Ishikawa (cell line): ENCODE results near the gene CLIP4.

Experiments
- CEBPB ChIP-seq: IDR thresholded peaks from 2 replicates; pipeline ENCODE4 v1.6.1; 2012
- CREB1 ChIP-seq: IDR thresholded peaks from 2 replicates; pipeline ENCODE4 v1.6.1; 2012; ENCODE audit warnings: low read depth
- EGR1 ChIP-seq: IDR thresholded peaks from 2 replicates; pipeline ENCODE4 v1.6.1; 2012
- EP300 ChIP-seq: IDR thresholded peaks from 2 replicates; pipeline ENCODE4 v1.6.1; 2012; ENCODE audit warnings: borderline replicate concordance
- FOXM1 ChIP-seq: IDR thresholded peaks from 2 replicates; pipeline ENCODE4 v1.6.1; 2012; ENCODE audit warnings: low read depth, borderline replicate concordance
- NFIC ChIP-seq: IDR thresholded peaks from 2 replicates; pipeline ENCODE4 v1.6.1; 2012
- RAD21 ChIP-seq: IDR thresholded peaks from 2 replicates; pipeline ENCODE4 v1.6.1; 2012; ENCODE audit warnings: low read depth
- TAF1 ChIP-seq: IDR thresholded peaks from 2 replicates; pipeline ENCODE4 v1.6.1; 2012; ENCODE audit warnings: low read depth, mild to moderate bottlenecking
- TCF12 ChIP-seq: IDR thresholded peaks from 2 replicates; pipeline ENCODE4 v1.6.1; 2012; ENCODE audit warnings: low read depth
- TEAD4 ChIP-seq: IDR thresholded peaks from 2 replicates; pipeline ENCODE4 v1.6.1; 2012
- YY1 ChIP-seq: IDR thresholded peaks from 2 replicates; pipeline ENCODE4 v1.6.1; 2012; ENCODE audit warnings: low read depth
- ZBTB7A ChIP-seq: IDR thresholded peaks from 2 replicates; pipeline ENCODE4 v1.6.1; 2012; ENCODE audit warnings: low read depth
- TF ChIP-seq, protein P1 (sequence below): IDR thresholded peaks from 2 replicates; pipeline ENCODE4 v1.6.1; 2012
- TF ChIP-seq, protein P2 (sequence below): IDR thresholded peaks from 2 replicates; pipeline ENCODE4 v1.6.1; 2012
- TF ChIP-seq, protein P3 (sequence below): IDR thresholded peaks from 2 replicates; pipeline ENCODE4 v1.6.1; 2012; ENCODE audit warnings: low read depth, mild to moderate bottlenecking

The CLIP4 gene

DNA sequence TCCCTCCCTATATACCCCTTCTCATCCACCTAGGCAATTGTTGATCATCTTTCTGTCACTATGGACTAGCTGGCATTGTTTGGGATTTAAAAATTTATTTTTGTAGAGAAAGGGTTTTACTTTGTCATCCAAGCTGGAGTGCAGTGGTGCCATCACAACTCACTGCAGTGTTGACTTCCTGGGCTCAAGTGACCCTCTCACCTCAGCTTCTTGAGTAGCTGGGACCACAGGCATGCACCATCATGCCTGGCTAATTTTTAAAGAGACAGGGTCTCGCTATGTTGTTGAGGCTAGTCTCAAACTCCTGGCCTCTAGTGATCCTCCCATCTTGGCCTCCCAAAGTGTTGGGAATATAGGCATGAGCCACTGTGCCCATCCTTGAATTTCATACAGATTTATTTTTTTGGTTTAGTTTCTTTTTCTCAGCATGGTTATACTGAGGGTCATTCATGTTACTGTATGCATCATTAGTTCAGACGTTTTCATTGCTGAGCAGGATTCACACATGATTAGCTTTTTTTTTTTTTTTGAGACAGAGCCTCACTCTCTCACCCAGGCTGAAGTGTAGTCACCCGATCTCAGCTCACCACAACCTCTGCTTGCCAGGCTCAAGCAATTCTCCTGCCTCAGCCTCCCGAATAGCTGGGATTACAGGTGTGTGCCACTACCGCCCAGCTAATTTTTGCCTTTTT is 32.3 kb upstream of the CLIP4 start:
- TF ChIP-seq ZBTB7A (no peak), NFIC (no peak), EP300 (no peak), TCF12 (no peak), CEBPB (no peak), TAF1 (no peak), CREB1 (no peak), RAD21 (no peak), YY1 (no peak)
- TF ChIP-seq, protein P1, sequence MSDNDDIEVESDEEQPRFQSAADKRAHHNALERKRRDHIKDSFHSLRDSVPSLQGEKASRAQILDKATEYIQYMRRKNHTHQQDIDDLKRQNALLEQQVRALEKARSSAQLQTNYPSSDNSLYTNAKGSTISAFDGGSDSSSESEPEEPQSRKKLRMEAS = no peak
- TF ChIP-seq, protein P2, sequence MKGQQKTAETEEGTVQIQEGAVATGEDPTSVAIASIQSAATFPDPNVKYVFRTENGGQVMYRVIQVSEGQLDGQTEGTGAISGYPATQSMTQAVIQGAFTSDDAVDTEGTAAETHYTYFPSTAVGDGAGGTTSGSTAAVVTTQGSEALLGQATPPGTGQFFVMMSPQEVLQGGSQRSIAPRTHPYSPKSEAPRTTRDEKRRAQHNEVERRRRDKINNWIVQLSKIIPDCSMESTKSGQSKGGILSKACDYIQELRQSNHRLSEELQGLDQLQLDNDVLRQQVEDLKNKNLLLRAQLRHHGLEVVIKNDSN = no peak

DNA sequence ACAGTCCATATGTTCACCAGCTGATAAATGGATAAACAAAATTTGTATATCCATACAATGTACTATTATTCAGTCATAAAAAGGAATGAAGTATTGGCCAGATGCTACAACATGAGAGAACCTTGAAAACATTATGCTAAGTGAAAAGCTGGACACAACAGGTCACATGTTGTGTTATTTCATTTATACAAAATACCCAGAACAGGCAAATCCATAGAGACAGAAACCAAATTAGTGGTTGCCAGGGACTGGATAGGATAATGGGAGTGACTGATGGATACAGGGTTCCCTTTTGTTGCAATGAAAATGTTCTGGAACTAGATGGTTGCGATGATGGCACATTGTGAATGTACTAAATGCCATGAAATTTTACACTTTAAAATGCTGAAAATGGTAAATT is 30.7 kb upstream of the CLIP4 start:
- TF ChIP-seq, protein P1 = no peak
- TF ChIP-seq, protein P3, sequence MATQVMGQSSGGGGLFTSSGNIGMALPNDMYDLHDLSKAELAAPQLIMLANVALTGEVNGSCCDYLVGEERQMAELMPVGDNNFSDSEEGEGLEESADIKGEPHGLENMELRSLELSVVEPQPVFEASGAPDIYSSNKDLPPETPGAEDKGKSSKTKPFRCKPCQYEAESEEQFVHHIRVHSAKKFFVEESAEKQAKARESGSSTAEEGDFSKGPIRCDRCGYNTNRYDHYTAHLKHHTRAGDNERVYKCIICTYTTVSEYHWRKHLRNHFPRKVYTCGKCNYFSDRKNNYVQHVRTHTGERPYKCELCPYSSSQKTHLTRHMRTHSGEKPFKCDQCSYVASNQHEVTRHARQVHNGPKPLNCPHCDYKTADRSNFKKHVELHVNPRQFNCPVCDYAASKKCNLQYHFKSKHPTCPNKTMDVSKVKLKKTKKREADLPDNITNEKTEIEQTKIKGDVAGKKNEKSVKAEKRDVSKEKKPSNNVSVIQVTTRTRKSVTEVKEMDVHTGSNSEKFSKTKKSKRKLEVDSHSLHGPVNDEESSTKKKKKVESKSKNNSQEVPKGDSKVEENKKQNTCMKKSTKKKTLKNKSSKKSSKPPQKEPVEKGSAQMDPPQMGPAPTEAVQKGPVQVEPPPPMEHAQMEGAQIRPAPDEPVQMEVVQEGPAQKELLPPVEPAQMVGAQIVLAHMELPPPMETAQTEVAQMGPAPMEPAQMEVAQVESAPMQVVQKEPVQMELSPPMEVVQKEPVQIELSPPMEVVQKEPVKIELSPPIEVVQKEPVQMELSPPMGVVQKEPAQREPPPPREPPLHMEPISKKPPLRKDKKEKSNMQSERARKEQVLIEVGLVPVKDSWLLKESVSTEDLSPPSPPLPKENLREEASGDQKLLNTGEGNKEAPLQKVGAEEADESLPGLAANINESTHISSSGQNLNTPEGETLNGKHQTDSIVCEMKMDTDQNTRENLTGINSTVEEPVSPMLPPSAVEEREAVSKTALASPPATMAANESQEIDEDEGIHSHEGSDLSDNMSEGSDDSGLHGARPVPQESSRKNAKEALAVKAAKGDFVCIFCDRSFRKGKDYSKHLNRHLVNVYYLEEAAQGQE = no peak
- TF ChIP-seq EGR1 (no peak), TEAD4 (no peak)

DNA sequence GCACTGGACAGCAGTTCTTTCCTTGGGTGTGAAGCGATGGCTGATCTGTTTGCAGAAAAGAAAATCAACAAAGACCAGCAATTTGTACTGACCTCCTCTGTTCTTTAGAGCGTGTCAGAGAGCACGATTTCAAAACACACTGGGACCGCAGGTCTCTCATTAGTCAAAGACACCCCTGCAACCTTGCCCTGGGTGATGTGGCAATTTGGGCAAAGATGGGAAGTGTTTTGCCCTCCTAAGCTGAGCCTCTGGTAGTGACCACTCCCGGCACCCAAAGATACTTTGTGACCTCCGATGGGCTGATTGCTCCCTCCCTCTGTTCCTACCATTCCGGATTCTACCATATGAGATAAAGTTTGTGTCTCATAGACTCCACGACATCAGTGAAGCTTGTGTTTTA is 18.2 kb upstream of the CLIP4 start:
- TF ChIP-seq YY1 (no peak), CEBPB (no peak), NFIC (no peak), TCF12 (no peak), TAF1 (no peak), ZBTB7A (no peak), TEAD4 (no peak), RAD21 (no peak), CREB1 (no peak), FOXM1 (no peak), EP300 (no peak), EGR1 (no peak)
- TF ChIP-seq, protein P1 = no peak
- TF ChIP-seq, protein P3 = no peak

DNA sequence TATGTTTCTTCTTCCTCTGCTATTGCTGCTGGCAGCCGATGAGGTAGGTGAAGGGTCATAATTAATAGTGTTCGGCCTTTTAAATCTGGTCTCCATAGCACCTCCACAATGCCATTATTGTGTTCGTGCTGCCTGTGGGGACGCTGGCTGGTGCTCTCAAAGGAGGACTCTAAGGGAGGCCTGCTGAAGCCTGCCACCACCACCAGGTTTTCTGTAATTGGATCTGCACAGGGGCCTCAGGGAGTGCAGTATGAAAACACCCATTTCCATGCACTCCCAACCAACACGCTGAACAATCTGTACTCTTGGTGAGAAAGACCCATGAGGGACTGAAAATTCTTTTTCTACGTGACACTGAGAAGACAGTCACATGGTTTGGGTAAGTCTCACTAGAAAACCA is 17.6 kb upstream of the CLIP4 start:
- TF ChIP-seq EGR1 = no peak
- no peak for TF ChIP-seq TAF1
- no peak for TF ChIP-seq TCF12
- no peak for TF ChIP-seq CEBPB
- no peak for TF ChIP-seq CREB1
- TF ChIP-seq ZBTB7A = no peak
- no peak for TF ChIP-seq FOXM1
- TF ChIP-seq, protein P2 = no peak
- TF ChIP-seq, protein P1 = no peak
- TF ChIP-seq TEAD4 = no peak
- no peak for TF ChIP-seq EP300
- no peak for TF ChIP-seq NFIC
- TF ChIP-seq, protein P3 = no peak
- no peak for TF ChIP-seq RAD21
- no peak for TF ChIP-seq YY1
